OCI-LY7 (cell line): Measurements from ENCODE around the gene NAV2. TPM values are rescaled to one million over a fixed set of nuclear protein-coding genes. Genes with fewer than 3 reads are reported as not detected.

Experiments used
- BruUV-seq: library from RNA; stranded (reverse); fragments of 400-500 nt; replicated peaks from 2 replicates; lab custom pipeline; 2021; lab: Mats Ljungman, UMichigan
- CTCF ChIA-PET: fragments of 300-600 bp; sonication (Branson Sonifier 250); formaldehyde crosslinking; loops from one replicate; lab custom pipeline; 2022; ENCODE audit warnings: antibody characterized with exemption; ENCODE audit not compliant: unreplicated experiment; lab: Charles Lee
- POLR2A ChIA-PET: fragments of 300-600 bp; sonication (Branson Sonifier 250); formaldehyde crosslinking; loops from one replicate; lab custom pipeline; 2022; ENCODE audit warnings: antibody characterized with exemption; lab: Charles Lee
- DNase-seq: peaks from one replicate; pipeline ENCODE4 v3.0.0-alpha.2; 2015; ENCODE audit warnings: low spot score
- H2AFZ ChIP-seq: fragments of 200-600 bp; sonication (generic), shearing (Covaris generic); 2 replicates; pipeline ENCODE4 v1.6.1; 2014; ENCODE audit warnings: mild to moderate bottlenecking, antibody characterized with exemption, low read length, moderate library complexity
- H3K27ac ChIP-seq: fragments of 200-600 bp; sonication (generic); 2 replicates; pipeline ENCODE4 v1.5.1; 2014; ENCODE audit warnings: mixed run types, low read depth, mild to moderate bottlenecking, moderate library complexity, low read length, inconsistent platforms; ENCODE audit not compliant: poor library complexity, severe bottlenecking
- H3K36me3 ChIP-seq: fragments of 200-600 bp; sonication (generic); 2 replicates; pipeline ENCODE4 v1.6.1; 2014; ENCODE audit warnings: mild to moderate bottlenecking, antibody characterized with exemption, low read length, moderate library complexity, mixed read lengths; ENCODE audit not compliant: insufficient read depth
- H3K4me1 ChIP-seq: fragments of 200-600 bp; sonication (generic); 2 replicates; pipeline ENCODE4 v1.5.1; 2014; ENCODE audit warnings: mild to moderate bottlenecking, low read length; ENCODE audit not compliant: insufficient read depth, poor library complexity, severe bottlenecking
- H3K4me2 ChIP-seq: fragments of 200-600 bp; sonication (generic); 2 replicates; pipeline ENCODE4 v1.6.1; 2014; ENCODE audit warnings: mild to moderate bottlenecking, low read length
- H3K4me3 ChIP-seq: fragments of 200-600 bp; sonication (generic); 2 replicates; pipeline ENCODE4 v1.5.1; 2014; ENCODE audit warnings: mild to moderate bottlenecking, low read depth, low read length; ENCODE audit not compliant: poor library complexity, severe bottlenecking
- H3K79me2 ChIP-seq: fragments of 200-600 bp; sonication (generic); 2 replicates; pipeline ENCODE4 v1.6.1; 2016; ENCODE audit warnings: low read depth, mild to moderate bottlenecking, low read length, moderate library complexity, mixed read lengths; ENCODE audit not compliant: insufficient read depth
- H3K9me2 ChIP-seq: fragments of 200-600 bp; sonication (generic); 2 replicates; pipeline ENCODE4 v1.6.1; 2016; ENCODE audit warnings: mild to moderate bottlenecking, low read length, mixed read lengths; ENCODE audit not compliant: insufficient read depth
- H3K9me3 ChIP-seq: fragments of 200-600 bp; sonication (generic); 2 replicates; pipeline ENCODE4 v1.6.1; 2014; ENCODE audit warnings: mild to moderate bottlenecking, mixed run types, low read length, mixed read lengths
- H4K20me1 ChIP-seq: fragments of 200-600 bp; sonication (generic); 2 replicates; pipeline ENCODE4 v1.6.1; 2014; ENCODE audit warnings: mild to moderate bottlenecking, antibody characterized with exemption, low read length, moderate library complexity, mixed read lengths; ENCODE audit not compliant: insufficient read depth
- CTCF ChIP-seq: fragments of 200-600 bp; sonication (generic); conservative IDR thresholded peaks from 2 replicates; pipeline ENCODE4 v1.5.1; 2014; ENCODE audit warnings: mild to moderate bottlenecking, antibody characterized with exemption, low read length, moderate library complexity, mixed read lengths
- EZH2phosphoT487 ChIP-seq: fragments of 200-600 bp; sonication (generic); IDR thresholded peaks from 2 replicates; pipeline ENCODE4 v1.6.1; 2018; ENCODE audit warnings: low read depth, borderline replicate concordance, mild to moderate bottlenecking, mixed run types, antibody characterized with exemption, low read length, moderate library complexity, mixed read lengths
- intact Hi-C: fragments of 100-400 bp; cut with micrococcal nuclease; formaldehyde crosslinking; loops from one replicate; pipeline ENCODE4 v1.10.0; 2022; ENCODE audit not compliant: unreplicated experiment
- total RNA-seq, 2 experiments: library from RNA; depleted of rRNA in 1 of 2; stranded (reverse); fragments of >200 nt in 1 of 2; shearing (Covaris generic) in 1 of 2; gene quantifications; 2 replicates each; pipeline ENCODE4 v1.2.3, GENCODE V29; 2014 to 2022

The NAV2 gene
- total RNA-seq, 2 experiments from 2014 or later, result 0.06 to 0.68 TPM

GRCh38 chr11:19886498-19886897, 173.9 kb downstream of the NAV2 start:
- no peak for TF ChIP-seq EZH2phosphoT487
- no peak for TF ChIP-seq CTCF
- DNase-seq, result no peak
- no peak overlapping the region for H3K27ac ChIP-seq
- H3K4me3 ChIP-seq, result no peak overlapping the region
- no peaks in the 10 kb centered on the region for H3K79me2 ChIP-seq
- ChIA-PET CTCF (no interaction called here), POLR2A (no interaction called here)
- no peaks in the 10 kb centered on the region for H3K36me3 ChIP-seq
- BruUV-seq, result no TSS peak
- intact Hi-C loops, result no loop called here
- no peaks in the 10 kb centered on the region for H3K9me3 ChIP-seq
- H4K20me1 ChIP-seq, result no peaks in the 10 kb centered on the region
- H3K4me2 ChIP-seq, result no peak overlapping the region
- no peak overlapping the region for H2AFZ ChIP-seq
- no peaks in the 10 kb centered on the region for H3K9me2 ChIP-seq
- H3K4me1 ChIP-seq, result no peaks in the 10 kb centered on the region

GRCh38 chr11:19887842-19888241, 175.2 kb downstream of the NAV2 start:
- no peak overlapping the region for H3K27ac ChIP-seq
- CTCF ChIA-PET, result no interaction called here

More at GRCh38 chr11:19887842-19888241, 175.2 kb downstream of the NAV2 start:
- Histone ChIP-seq H3K4me2 (no peak overlapping the region), H3K4me1 (no peaks in the 10 kb centered on the region), H4K20me1 (no peaks in the 10 kb centered on the region), H3K9me2 (no peaks in the 10 kb centered on the region), H3K4me3 (no peak overlapping the region), H3K9me3 (no peaks in the 10 kb centered on the region), H3K79me2 (no peaks in the 10 kb centered on the region), H3K36me3 (no peaks in the 10 kb centered on the region), H2AFZ (no peak overlapping the region)
- POLR2A ChIA-PET, result interaction anchor here (0.7 to 0.8 kb wide), 2 partner anchors 8 to 200 kb away, joined by 3 read pairs; no protein-coding TSS in a partner anchor
- DNase-seq, result no peak
- no peak for TF ChIP-seq EZH2phosphoT487
- TF ChIP-seq CTCF, result no peak
- intact Hi-C loops, result no loop called here
- no TSS peak for BruUV-seq
